ENCODE data around the gene SHBG.
"Not testable (repeated sequence)": the region's sequence is repeated elsewhere in the genome, so short reads cannot be mapped to it uniquely, and the experiment has no call there.

Gene SHBG

GRCh38 chr17:7632492-7632894, 2.6 kb downstream of the SHBG start:
- Histone ChIP-seq H3K9me3 (ENCODE audit: insufficient read depth, low read depth, low read length) (no peaks in the 10 kb centered on the region), H3K27me3 (ENCODE audit: insufficient read depth, low read length) (no peaks in the 10 kb centered on the region), H3K4me3 (ENCODE audit: low read length) (no peak overlapping the region), H3K27ac (ENCODE audit: low read length) (no peak overlapping the region), H3K36me3 (ENCODE audit: insufficient read depth, low read depth, low read length) (no peaks in the 10 kb centered on the region), H3K9ac (ENCODE audit: low read depth, low read length) (no peak overlapping the region), H3K4me1 (ENCODE audit: insufficient read depth, low read length) (peaks cover 6% of the 10 kb centered on the region; the same call in 1 of the 2 replicates)

GRCh38 chr17:7633093-7633492, 3.2 kb downstream of the SHBG start:
- Histone ChIP-seq H3K9me3 (ENCODE audit: insufficient read depth, low read depth, low read length) (no peaks in the 10 kb centered on the region), H3K27ac (ENCODE audit: low read length) (no peak overlapping the region), H3K4me3 (ENCODE audit: low read length) (no peak overlapping the region), H3K27me3 (ENCODE audit: insufficient read depth, low read length) (no peaks in the 10 kb centered on the region), H3K36me3 (ENCODE audit: insufficient read depth, low read depth, low read length) (no peaks in the 10 kb centered on the region), H3K4me1 (ENCODE audit: insufficient read depth, low read length) (peaks cover 6% of the 10 kb centered on the region; the same call in 1 of the 2 replicates), H3K9ac (ENCODE audit: low read depth, low read length) (no peak overlapping the region)

- Histone ChIP-seq H3K36me3 (ENCODE audit: insufficient read depth, low read depth, low read length) (no peaks in the 10 kb centered on the region), H3K9ac (ENCODE audit: low read depth, low read length) (no peak overlapping the region; the same call in 1 of the 2 replicates), H3K4me3 (ENCODE audit: low read length) (no peak overlapping the region), H3K27me3 (ENCODE audit: insufficient read depth, low read length) (no peaks in the 10 kb centered on the region), H3K9me3 (ENCODE audit: insufficient read depth, low read depth, low read length) (no peaks in the 10 kb centered on the region), H3K4me1 (ENCODE audit: insufficient read depth, low read length) (peaks cover 6% of the 10 kb centered on the region; the same call in 1 of the 2 replicates), H3K27ac (ENCODE audit: low read length) (no peak overlapping the region)
These were observed 4.4 kb downstream of the SHBG start for GRCh38 chr17:7634384-7634783.

DNA sequence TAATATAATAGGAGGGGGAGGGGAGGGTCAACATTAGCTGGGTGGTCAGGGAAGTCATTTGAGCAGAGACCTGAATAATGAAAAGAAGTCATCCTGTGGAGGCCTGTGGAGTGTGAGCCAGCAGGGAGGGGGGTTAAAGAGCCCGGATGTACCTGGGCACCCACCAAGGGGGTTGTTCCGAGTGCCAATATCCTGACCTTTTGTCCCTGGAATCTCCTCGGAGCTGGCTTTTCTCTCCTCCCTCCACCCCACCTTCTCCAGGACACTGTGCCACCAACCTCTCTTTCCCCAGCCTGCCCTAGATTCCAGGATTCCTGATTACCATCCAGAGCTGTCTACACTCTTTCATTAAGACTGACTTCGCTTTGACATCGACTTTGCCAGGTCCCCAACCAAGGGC, 6.2 kb downstream of the SHBG start:
- no peaks in the 10 kb centered on the region for H3K9me3 ChIP-seq (ENCODE audit: insufficient read depth, low read depth, low read length)
- no peak overlapping the region for H3K27ac ChIP-seq (ENCODE audit: low read length)
- H3K27me3 ChIP-seq (ENCODE audit: insufficient read depth, low read length): no peaks in the 10 kb centered on the region
- H3K4me3 ChIP-seq (ENCODE audit: low read length): no peak overlapping the region
- H3K9ac ChIP-seq (ENCODE audit: low read depth, low read length): peak overlapping the region; percentile 21; the same call in 1 of the 2 replicates
- no peaks in the 10 kb centered on the region for H3K36me3 ChIP-seq (ENCODE audit: insufficient read depth, low read depth, low read length)
- H3K4me1 ChIP-seq (ENCODE audit: insufficient read depth, low read length): peaks cover 6% of the 10 kb centered on the region; the same call in 1 of the 2 replicates

DNA sequence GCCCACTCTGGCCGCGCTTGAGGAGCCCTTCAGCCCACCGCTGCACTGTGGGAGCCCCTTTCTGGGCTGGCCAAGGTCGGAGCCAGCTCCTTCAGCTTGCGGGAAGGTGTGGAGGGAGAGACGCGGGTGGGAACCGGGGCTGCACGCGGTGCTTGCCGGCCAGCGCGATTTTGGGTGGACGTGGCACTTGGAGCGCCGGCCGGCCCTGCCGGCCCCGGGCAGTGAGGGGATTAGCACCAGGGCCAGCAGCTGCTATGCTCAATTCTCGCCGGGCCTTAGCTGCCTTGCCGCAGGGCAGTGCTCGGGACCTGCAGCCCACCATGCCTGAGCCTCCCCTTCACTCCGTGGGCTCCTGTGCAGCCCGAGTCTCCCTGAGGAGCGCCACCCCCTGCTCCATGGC, 10.8 kb downstream of the SHBG start:
- Histone ChIP-seq H3K9me3 (ENCODE audit: insufficient read depth, low read depth, low read length) (no peaks in the 10 kb centered on the region), H3K4me3 (ENCODE audit: low read length) (no peak overlapping the region), H3K27me3 (ENCODE audit: insufficient read depth, low read length) (no peaks in the 10 kb centered on the region; the same call in 1 of the 2 replicates), H3K4me1 (ENCODE audit: insufficient read depth, low read length) (peaks cover 6% of the 10 kb centered on the region; the same call in 1 of the 2 replicates), H3K36me3 (ENCODE audit: insufficient read depth, low read depth, low read length) (no peaks in the 10 kb centered on the region), H3K9ac (ENCODE audit: low read depth, low read length) (no peak overlapping the region), H3K27ac (ENCODE audit: low read length) (no peak overlapping the region)

GRCh38 chr17:7641635-7642034, 11.7 kb downstream of the SHBG start:
- not testable (repeated sequence) for H3K4me1 ChIP-seq (ENCODE audit: insufficient read depth, low read length); H3K4me3 ChIP-seq (ENCODE audit: low read length); H3K9me3 ChIP-seq (ENCODE audit: insufficient read depth, low read depth, low read length)

GRCh38 chr17:7644775-7645174, 14.8 kb downstream of the SHBG start:
- H3K27me3 ChIP-seq (ENCODE audit: insufficient read depth, low read length): peaks cover 8% of the 10 kb centered on the region
- H3K9me3 ChIP-seq (ENCODE audit: insufficient read depth, low read depth, low read length): no peaks in the 10 kb centered on the region
- H3K36me3 ChIP-seq (ENCODE audit: insufficient read depth, low read depth, low read length): no peaks in the 10 kb centered on the region
- H3K4me3 ChIP-seq (ENCODE audit: low read length): no peak overlapping the region
- no peak overlapping the region for H3K9ac ChIP-seq (ENCODE audit: low read depth, low read length)
- no peaks in the 10 kb centered on the region for H3K4me1 ChIP-seq (ENCODE audit: insufficient read depth, low read length)
- H3K27ac ChIP-seq (ENCODE audit: low read length): no peak overlapping the region

More at GRCh38 chr17:7641635-7642034, 11.7 kb downstream of the SHBG start:
- H3K27me3 ChIP-seq (ENCODE audit: insufficient read depth, low read length); H3K36me3 ChIP-seq (ENCODE audit: insufficient read depth, low read depth, low read length); H3K9ac ChIP-seq (ENCODE audit: low read depth, low read length); H3K27ac ChIP-seq (ENCODE audit: low read length): not testable (repeated sequence)

DNA sequence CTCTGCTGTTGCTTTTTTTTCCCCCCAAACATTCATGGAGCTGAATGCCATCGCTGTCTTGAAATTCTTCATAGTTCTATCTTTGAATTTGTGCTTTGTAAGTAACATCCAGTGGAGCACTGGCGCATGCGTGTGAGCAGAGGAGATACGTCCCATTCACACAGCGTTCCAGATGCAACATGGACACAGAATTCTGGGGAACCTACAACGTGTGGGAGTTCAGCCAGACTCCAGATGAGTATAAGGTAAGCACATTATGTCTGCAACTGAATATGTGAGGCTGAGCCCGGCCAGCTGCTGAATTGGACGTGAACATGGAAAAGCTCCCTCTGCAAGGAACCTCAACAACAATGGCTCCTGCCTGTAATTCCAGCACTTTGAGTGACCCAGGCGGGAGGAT, 16.5 kb downstream of the SHBG start:
- H3K4me3 ChIP-seq (ENCODE audit: low read length): no peak overlapping the region
- no peak overlapping the region for H3K9ac ChIP-seq (ENCODE audit: low read depth, low read length)
- no peak overlapping the region for H3K27ac ChIP-seq (ENCODE audit: low read length)
- H3K36me3 ChIP-seq (ENCODE audit: insufficient read depth, low read depth, low read length): no peaks in the 10 kb centered on the region
- peaks cover 19% of the 10 kb centered on the region for H3K27me3 ChIP-seq (ENCODE audit: insufficient read depth, low read length)
- no peaks in the 10 kb centered on the region; the same call in 1 of the 2 replicates for H3K4me1 ChIP-seq (ENCODE audit: insufficient read depth, low read length)
- no peaks in the 10 kb centered on the region for H3K9me3 ChIP-seq (ENCODE audit: insufficient read depth, low read depth, low read length)

- H3K4me1 ChIP-seq (ENCODE audit: insufficient read depth, low read length): no peaks in the 10 kb centered on the region; the same call in 1 of the 2 replicates
- H3K9me3 ChIP-seq (ENCODE audit: insufficient read depth, low read depth, low read length): no peaks in the 10 kb centered on the region
- no peak overlapping the region for H3K27ac ChIP-seq (ENCODE audit: low read length)
- no peak overlapping the region for H3K9ac ChIP-seq (ENCODE audit: low read depth, low read length)
- peaks cover 25% of the 10 kb centered on the region for H3K27me3 ChIP-seq (ENCODE audit: insufficient read depth, low read length)
- no peak overlapping the region for H3K4me3 ChIP-seq (ENCODE audit: low read length)
- no peaks in the 10 kb centered on the region for H3K36me3 ChIP-seq (ENCODE audit: insufficient read depth, low read depth, low read length)
These were observed 17.1 kb downstream of the SHBG start for GRCh38 chr17:7647018-7647417.

DNA sequence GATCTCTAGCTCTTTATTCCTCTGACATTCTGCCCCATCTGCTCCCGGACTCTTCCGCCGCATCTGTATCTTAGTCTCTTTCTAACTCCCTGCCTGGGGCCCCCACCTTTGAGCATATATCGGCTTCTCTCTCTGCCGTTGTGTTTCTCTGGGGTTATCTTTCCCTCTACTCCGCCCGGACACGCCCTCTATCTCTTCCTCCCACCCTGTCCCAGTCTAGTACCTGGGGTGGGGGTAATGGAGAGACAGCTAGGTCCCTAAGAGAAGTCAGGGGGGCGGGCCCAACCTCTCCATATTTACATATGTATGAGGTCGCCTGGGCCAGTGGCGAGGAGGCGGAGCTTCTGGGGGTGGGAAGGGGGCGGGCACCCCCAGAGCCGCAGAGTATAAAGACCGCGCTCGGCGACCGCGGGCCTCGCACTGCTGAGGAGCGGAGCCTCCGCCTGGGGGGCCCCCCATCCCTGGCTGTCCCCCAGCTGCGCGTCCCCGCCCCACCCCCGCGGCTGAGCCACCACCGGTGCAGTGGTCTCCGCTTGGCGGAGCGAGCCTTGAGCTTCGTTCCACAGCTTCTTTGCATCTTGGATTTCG, 20.7 kb downstream of the SHBG start, which contains the start of gene ATP1B2:
ATP1B2 (plus strand) TSS at position 418 of the 588 bp plus-strand sequence. CDS start 593 bp downstream, outside the sequence.
- Histone ChIP-seq H3K4me1 (ENCODE audit: insufficient read depth, low read length) (no peaks in the 10 kb centered on the region; the same call in 1 of the 2 replicates), H3K9me3 (ENCODE audit: insufficient read depth, low read depth, low read length) (no peaks in the 10 kb centered on the region), H3K4me3 (ENCODE audit: low read length) (peak within 1 kb of the TSS; percentile 69), H3K27me3 (ENCODE audit: insufficient read depth, low read length) (peaks cover 44% of the 10 kb centered on the region), H3K27ac (ENCODE audit: low read length) (no peak within 1 kb of the TSS), H3K9ac (ENCODE audit: low read depth, low read length) (peak within 1 kb of the TSS; percentile 6; the same call in 1 of the 2 replicates), H3K36me3 (ENCODE audit: insufficient read depth, low read depth, low read length) (0 out of 2 replicates have a peak, but pooled peaks cover under 1% of the 10 kb centered on the region)

GRCh38 chr17:7651097-7651664, 21.2 kb downstream of the SHBG start:
- H3K4me1 ChIP-seq (ENCODE audit: insufficient read depth, low read length): peaks cover 1% of the 10 kb centered on the region; the same call in 1 of the 2 replicates
- no peaks in the 10 kb centered on the region for H3K9me3 ChIP-seq (ENCODE audit: insufficient read depth, low read depth, low read length)
- 0 out of 2 replicates have a peak, but pooled peaks cover 4% of the 10 kb centered on the region for H3K36me3 ChIP-seq (ENCODE audit: insufficient read depth, low read depth, low read length)
- no peak overlapping the region for H3K9ac ChIP-seq (ENCODE audit: low read depth, low read length)
- no peak overlapping the region for H3K27ac ChIP-seq (ENCODE audit: low read length)
- H3K4me3 ChIP-seq (ENCODE audit: low read length): peak overlapping the region; percentile 69
- H3K27me3 ChIP-seq (ENCODE audit: insufficient read depth, low read length): peaks cover 44% of the 10 kb centered on the region

All from iPS-20b (cell line).